IPS-18c (cell line): ENCODE data around the gene ZCCHC24.

Experiments used
- H3K4me3 ChIP-seq: 2 replicates; pipeline ENCODE4 v1.7.0; 2013; ENCODE audit warnings: low read depth, mild to moderate bottlenecking, low read length, moderate library complexity; ENCODE audit not compliant: insufficient read depth
- H3K9me3 ChIP-seq: one replicate; pipeline ENCODE4 v1.6.1; 2013; ENCODE audit warnings: mild to moderate bottlenecking, low read length, moderate library complexity; ENCODE audit not compliant: control insufficient read depth, insufficient read depth

The ZCCHC24 gene

GRCh38 chr10:79476645-79477044, 31.2 kb upstream of the ZCCHC24 start:
- Histone ChIP-seq H3K4me3 (no peak overlapping the region), H3K9me3 (no peaks in the 10 kb centered on the region)

- Histone ChIP-seq H3K4me3 (no peak overlapping the region), H3K9me3 (no peaks in the 10 kb centered on the region)
These were observed 30.5 kb upstream of the ZCCHC24 start for GRCh38 chr10:79475877-79476276.

GRCh38 chr10:79475119-79475653, 29.8 kb upstream of the ZCCHC24 start:
- H3K9me3 ChIP-seq, result no peaks in the 10 kb centered on the region
- H3K4me3 ChIP-seq, result no peak overlapping the region

GRCh38 chr10:79473496-79474095, 28.2 kb upstream of the ZCCHC24 start:
- no peaks in the 10 kb centered on the region for H3K9me3 ChIP-seq
- H3K4me3 ChIP-seq, result no peak overlapping the region

GRCh38 chr10:79472951-79473350, 27.5 kb upstream of the ZCCHC24 start:
- H3K4me3 ChIP-seq, result no peak overlapping the region
- no peaks in the 10 kb centered on the region for H3K9me3 ChIP-seq

GRCh38 chr10:79472449-79472848, 27.0 kb upstream of the ZCCHC24 start:
- H3K4me3 ChIP-seq, result no peak overlapping the region
- no peaks in the 10 kb centered on the region for H3K9me3 ChIP-seq

GRCh38 chr10:79471776-79472175, 26.4 kb upstream of the ZCCHC24 start:
- Histone ChIP-seq H3K4me3 (no peak overlapping the region), H3K9me3 (no peaks in the 10 kb centered on the region)

GRCh38 chr10:79470096-79470495, 24.7 kb upstream of the ZCCHC24 start:
- H3K9me3 ChIP-seq, result no peaks in the 10 kb centered on the region
- no peak overlapping the region for H3K4me3 ChIP-seq

GRCh38 chr10:79468841-79469585, 23.6 kb upstream of the ZCCHC24 start:
- no peak overlapping the region for H3K4me3 ChIP-seq
- no peaks in the 10 kb centered on the region for H3K9me3 ChIP-seq

- Histone ChIP-seq H3K4me3 (no peak overlapping the region), H3K9me3 (no peaks in the 10 kb centered on the region)
These were observed 22.7 kb upstream of the ZCCHC24 start for GRCh38 chr10:79468015-79468560.

- Histone ChIP-seq H3K4me3 (no peak overlapping the region), H3K9me3 (no peaks in the 10 kb centered on the region)
These were observed 19.9 kb upstream of the ZCCHC24 start for GRCh38 chr10:79465341-79465740.

GRCh38 chr10:79463578-79464496, 18.4 kb upstream of the ZCCHC24 start:
- H3K4me3 ChIP-seq, result no peak overlapping the region
- no peaks in the 10 kb centered on the region for H3K9me3 ChIP-seq

GRCh38 chr10:79460687-79461086, 15.3 kb upstream of the ZCCHC24 start:
- Histone ChIP-seq H3K4me3 (no peak overlapping the region), H3K9me3 (no peaks in the 10 kb centered on the region)

GRCh38 chr10:79459243-79459642, 13.8 kb upstream of the ZCCHC24 start:
- H3K9me3 ChIP-seq, result no peaks in the 10 kb centered on the region
- H3K4me3 ChIP-seq, result no peak overlapping the region

- no peaks in the 10 kb centered on the region for H3K9me3 ChIP-seq
- no peak overlapping the region for H3K4me3 ChIP-seq
These were observed 13.1 kb upstream of the ZCCHC24 start for GRCh38 chr10:79458483-79458882.

GRCh38 chr10:79457256-79457785, 11.9 kb upstream of the ZCCHC24 start:
- Histone ChIP-seq H3K9me3 (no peaks in the 10 kb centered on the region), H3K4me3 (no peak overlapping the region)

GRCh38 chr10:79454259-79454658, 8.8 kb upstream of the ZCCHC24 start:
- H3K9me3 ChIP-seq, result no peaks in the 10 kb centered on the region
- no peak overlapping the region for H3K4me3 ChIP-seq
